GM12865 (cell line): Measurements from ENCODE around the gene HACL1.
"Not testable (repeated sequence)": the region's sequence is repeated elsewhere in the genome, so short reads cannot be mapped to it uniquely, and the experiment has no call there.

ENCODE experiments used
- DNase-seq: peaks from one replicate; pipeline ENCODE4 v3.0.0; 2010; ENCODE audit warnings: low read depth
- H3K4me3 ChIP-seq: 2 replicates; pipeline ENCODE4 v1.5.1; 2011; ENCODE audit warnings: mild to moderate bottlenecking, low read depth, low read length, control low read depth
- TF ChIP-seq, protein P1 (sequence below): IDR thresholded peaks from 2 replicates; pipeline ENCODE4 v1.5.1; 2011; ENCODE audit warnings: low read length, control low read depth, low read depth, inconsistent platforms; ENCODE audit not compliant: insufficient read depth; ENCODE audit errors: missing control alignments

The HACL1 gene

DNA sequence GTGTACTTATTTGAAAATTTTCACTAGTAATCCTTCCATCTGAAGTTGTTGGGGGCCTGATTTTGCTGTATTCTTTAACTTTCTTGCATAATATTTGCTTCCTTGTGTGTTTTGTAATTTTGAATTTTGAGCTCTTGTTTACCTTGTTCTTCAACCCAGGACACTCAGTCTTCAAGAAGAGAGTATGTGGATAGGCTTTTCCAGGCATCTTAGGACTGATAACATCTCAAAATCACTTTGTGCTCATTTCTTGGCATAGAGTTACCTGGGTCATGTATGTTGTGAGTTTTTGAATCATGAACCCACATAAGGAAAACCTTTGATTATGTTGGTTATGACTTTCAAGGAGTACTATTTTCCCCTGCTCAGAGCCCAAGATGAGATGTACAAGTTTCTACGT lies 13.6 kb upstream of the HACL1 start:
- DNase-seq, result no peak
- H3K4me3 ChIP-seq, result no peak overlapping the region
- TF ChIP-seq, protein P1, sequence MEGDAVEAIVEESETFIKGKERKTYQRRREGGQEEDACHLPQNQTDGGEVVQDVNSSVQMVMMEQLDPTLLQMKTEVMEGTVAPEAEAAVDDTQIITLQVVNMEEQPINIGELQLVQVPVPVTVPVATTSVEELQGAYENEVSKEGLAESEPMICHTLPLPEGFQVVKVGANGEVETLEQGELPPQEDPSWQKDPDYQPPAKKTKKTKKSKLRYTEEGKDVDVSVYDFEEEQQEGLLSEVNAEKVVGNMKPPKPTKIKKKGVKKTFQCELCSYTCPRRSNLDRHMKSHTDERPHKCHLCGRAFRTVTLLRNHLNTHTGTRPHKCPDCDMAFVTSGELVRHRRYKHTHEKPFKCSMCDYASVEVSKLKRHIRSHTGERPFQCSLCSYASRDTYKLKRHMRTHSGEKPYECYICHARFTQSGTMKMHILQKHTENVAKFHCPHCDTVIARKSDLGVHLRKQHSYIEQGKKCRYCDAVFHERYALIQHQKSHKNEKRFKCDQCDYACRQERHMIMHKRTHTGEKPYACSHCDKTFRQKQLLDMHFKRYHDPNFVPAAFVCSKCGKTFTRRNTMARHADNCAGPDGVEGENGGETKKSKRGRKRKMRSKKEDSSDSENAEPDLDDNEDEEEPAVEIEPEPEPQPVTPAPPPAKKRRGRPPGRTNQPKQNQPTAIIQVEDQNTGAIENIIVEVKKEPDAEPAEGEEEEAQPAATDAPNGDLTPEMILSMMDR, result no peak

DNA sequence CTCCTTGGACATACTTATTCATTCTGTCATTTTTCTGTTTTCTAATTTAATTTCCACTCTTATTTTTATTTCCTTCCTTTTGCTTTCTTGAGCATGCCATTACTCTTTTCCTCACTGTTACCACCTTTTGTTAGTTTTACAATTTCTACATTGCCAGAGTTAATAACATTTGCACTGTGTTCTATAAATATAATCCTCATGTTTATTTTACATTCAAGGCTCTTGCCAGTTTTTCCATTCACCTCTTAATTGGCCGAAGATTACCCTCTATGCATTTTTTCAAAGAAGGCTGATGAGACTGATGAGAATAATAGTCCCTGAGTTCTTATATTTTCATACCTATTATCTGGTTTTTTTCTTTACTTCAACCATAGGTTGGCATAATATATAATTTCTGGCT lies 10.6 kb upstream of the HACL1 start:
- TF ChIP-seq, protein P1, result no peak
- H3K4me3 ChIP-seq, result no peak overlapping the region
- no peak for DNase-seq

DNA sequence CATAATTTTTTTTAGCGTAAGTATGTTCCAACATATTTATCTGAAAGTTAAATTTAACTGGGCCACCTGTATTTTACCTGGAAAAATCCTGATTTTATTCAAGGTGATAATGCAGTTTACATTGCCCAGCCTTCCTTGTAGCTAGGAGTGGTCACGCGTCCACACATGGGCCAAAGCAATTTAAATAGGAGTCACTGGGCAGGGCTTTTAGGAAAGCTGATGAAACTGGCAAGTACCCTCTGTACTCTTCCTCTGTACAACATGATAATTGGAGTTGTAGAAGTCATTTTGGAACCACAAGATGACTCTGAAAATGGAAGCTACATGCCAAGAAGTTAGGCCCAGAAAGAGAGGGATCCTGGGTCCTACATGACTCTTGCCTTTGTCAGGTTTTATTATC lies 9.6 kb upstream of the HACL1 start:
- no peak for DNase-seq
- H3K4me3 ChIP-seq, result no peak overlapping the region
- TF ChIP-seq, protein P1, result no peak

DNA sequence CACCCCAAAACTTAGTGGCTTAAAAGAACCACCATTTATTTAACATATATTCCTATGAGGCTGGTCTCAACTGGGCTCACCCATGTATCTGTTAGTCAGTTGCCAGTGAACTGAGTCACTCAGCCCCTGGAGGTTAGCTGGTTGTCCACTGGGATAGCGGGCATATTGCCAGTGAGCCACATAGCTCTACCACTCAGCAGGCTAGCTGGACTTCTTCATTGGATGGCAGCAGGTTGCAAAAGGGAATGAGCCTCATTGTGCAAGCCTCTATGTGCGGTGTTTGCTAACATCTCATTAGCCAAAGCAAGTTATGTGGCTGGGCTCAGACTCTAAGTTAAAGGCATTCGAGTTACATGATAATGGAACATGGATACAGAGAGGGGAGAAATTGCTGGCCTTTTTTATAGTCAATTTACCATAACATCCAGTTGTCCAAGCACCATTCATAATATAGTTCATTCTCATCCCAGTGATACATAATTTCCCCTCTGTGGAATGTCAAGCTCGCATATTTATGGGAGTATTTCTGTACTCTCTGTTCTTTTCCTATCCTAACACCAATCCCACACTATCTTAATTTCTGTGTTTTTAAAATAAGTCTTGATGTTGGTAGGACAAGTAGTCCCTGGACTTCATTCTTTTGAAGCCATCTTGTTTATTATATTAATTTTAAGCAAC lies 8.9 kb upstream of the HACL1 start:
- no peak overlapping the region for H3K4me3 ChIP-seq
- no peak for DNase-seq
- TF ChIP-seq, protein P1, result no peak

DNA sequence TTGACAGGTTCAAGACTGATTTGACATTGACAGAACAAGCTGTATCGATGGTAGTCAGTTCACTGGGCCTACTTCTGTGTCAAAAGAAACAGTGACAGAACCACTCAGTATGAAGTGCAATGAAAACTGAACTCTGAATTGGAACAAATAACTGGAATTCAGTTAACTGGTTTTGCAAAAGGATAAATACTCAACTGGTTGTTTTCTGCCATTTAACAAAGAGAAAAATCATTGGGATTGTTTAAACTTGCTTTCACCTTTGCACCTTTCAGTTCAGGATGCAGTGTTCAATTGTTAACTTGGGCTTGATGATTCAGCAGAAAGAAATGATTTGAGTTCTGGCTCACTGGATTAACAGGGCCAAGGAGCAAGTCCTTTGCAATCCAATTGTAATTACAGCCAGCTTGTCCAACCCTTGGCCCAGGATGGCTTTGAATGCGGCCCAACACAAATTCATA lies 5.1 kb upstream of the HACL1 start:
- TF ChIP-seq, protein P1, result no peak
- no peak for DNase-seq
- H3K4me3 ChIP-seq, result no peak overlapping the region

DNA sequence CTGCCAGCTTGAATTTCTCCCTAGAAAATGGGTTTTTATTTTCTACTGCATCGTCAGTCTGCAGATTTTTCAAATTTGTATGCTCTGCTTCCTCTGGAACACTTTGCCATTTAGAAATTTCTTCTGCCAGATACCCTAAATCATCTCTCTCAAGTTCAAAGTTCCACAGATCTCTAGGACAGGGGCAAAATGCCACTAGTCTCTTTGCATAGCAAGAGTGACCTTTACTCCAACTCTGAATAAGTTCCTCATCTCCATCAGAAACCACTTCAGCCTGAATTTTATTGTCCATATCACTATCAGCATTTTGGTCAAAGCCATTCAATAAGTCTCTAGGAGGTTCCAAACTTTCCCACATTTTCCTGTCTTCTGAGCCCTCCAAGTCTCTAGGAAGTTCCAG lies 3.2 kb upstream of the HACL1 start:
- DNase-seq, result not testable (repeated sequence)

DNA sequence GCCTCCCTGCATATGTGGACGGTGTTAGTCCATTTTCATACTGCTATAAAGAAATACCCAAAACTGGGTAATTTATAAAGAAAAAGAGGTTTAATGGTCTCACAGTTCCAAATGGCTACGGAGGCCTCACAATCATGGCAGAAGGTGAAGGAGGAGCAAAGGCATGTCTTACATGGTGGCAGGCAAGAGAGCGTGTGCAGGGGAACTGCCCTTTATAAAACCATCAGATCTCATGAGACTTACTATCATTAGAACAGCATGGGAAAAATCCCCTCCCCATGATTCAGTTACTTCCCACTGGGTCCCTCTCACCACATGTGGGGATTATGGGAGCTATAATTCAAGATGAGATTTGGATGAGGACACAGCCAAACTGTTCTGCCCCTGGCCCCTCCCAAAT lies 1.4 kb upstream of the HACL1 start:
- peak overlapping the region; percentile 96 for H3K4me3 ChIP-seq
- DNase-seq, result not testable (repeated sequence)

More for the DNA sequence above, 3.2 kb upstream of the HACL1 start:
- not testable (repeated sequence) for H3K4me3 ChIP-seq

DNA sequence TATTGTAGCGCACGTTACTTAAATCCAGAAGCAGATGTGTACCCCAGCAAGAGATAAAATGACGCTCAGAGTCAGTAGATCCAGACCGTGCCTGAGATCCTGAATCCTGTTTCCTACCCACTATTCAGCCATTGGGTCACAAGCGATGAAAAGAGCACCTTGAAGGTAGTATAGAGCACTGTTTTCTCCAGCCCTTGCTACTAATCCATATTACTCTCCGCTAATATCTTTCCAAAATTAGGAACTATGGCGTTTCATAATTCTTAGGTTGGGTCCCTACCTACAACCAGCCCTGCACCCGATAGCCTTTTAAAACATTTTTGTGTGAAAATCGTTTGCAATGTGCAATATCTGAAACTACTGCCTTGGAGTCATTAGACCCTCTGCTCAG lies 772 bp upstream of the HACL1 start:
- H3K4me3 ChIP-seq, result peak overlapping the region; percentile 96
- no peak for DNase-seq
- TF ChIP-seq, protein P1, result no peak
